GM21423 (cell line): ENCODE results near the gene SEL1L3.

ENCODE experiments used
- ATAC-seq: cut with Tn5 transposase; IDR thresholded peaks from one replicate; pipeline ENCODE4 v1.9.1; 2021; ENCODE audit warnings: mild to moderate bottlenecking, moderate library complexity; ENCODE audit not compliant: unreplicated experiment

SEL1L3 gene

GRCh38 chr4:25821267-25821666 is 41.5 kb downstream of the SEL1L3 start:
- ATAC-seq = no peak

GRCh38 chr4:25818876-25819275 is 43.9 kb downstream of the SEL1L3 start:
- ATAC-seq = no peak

- no peak for ATAC-seq
Observed at GRCh38 chr4:25818371-25818871, 44.4 kb downstream of the SEL1L3 start.

GRCh38 chr4:25817059-25817681 is 45.6 kb downstream of the SEL1L3 start:
- ATAC-seq = no peak

GRCh38 chr4:25816591-25817058 is 46.2 kb downstream of the SEL1L3 start:
- no peak for ATAC-seq

- no peak for ATAC-seq
Observed at GRCh38 chr4:25815586-25815985, 47.2 kb downstream of the SEL1L3 start.

GRCh38 chr4:25814301-25815136 is 48.3 kb downstream of the SEL1L3 start:
- no peak for ATAC-seq

GRCh38 chr4:25813448-25814106 is 49.2 kb downstream of the SEL1L3 start:
- no peak for ATAC-seq

GRCh38 chr4:25811841-25812240 is 50.9 kb downstream of the SEL1L3 start:
- no peak for ATAC-seq

GRCh38 chr4:25811374-25811690 is 51.5 kb downstream of the SEL1L3 start:
- ATAC-seq = no peak

GRCh38 chr4:25810461-25811373 is 52.1 kb downstream of the SEL1L3 start:
- no peak for ATAC-seq

- no peak for ATAC-seq
Observed at GRCh38 chr4:25809996-25810395, 52.8 kb downstream of the SEL1L3 start.

- ATAC-seq = no peak
Observed at GRCh38 chr4:25807102-25807728, 55.6 kb downstream of the SEL1L3 start.

- ATAC-seq = no peak
Observed at GRCh38 chr4:25805255-25805860, 57.4 kb downstream of the SEL1L3 start.

- ATAC-seq = no peak
Observed at GRCh38 chr4:25803720-25804225, 59.0 kb downstream of the SEL1L3 start.

GRCh38 chr4:25801594-25801993 is 61.2 kb downstream of the SEL1L3 start:
- no peak for ATAC-seq

GRCh38 chr4:25800245-25800644 is 62.5 kb downstream of the SEL1L3 start:
- no peak for ATAC-seq

GRCh38 chr4:25799522-25799921 is 63.3 kb downstream of the SEL1L3 start:
- no peak for ATAC-seq

GRCh38 chr4:25797136-25797535 is 65.7 kb downstream of the SEL1L3 start:
- no peak for ATAC-seq
